Breast epithelium (tissue), 3 donors: ENCODE data around the gene COX10.

ENCODE experiments used
- POLR2A ChIP-seq: fragments of 450-650 bp; IDR thresholded peaks from one replicate; pipeline ENCODE4 v1.6.1; 2016; ENCODE audit warnings: antibody characterized with exemption, mild to moderate bottlenecking, moderate library complexity
- POLR2AphosphoS5 ChIP-seq, 3 donors: sonication (generic); formaldehyde crosslinking; IDR thresholded peaks; one replicate each; pipeline ENCODE4 v1.6.1; 2017; ENCODE audit warnings: antibody characterized with exemption in 3 of 3
- TF ChIP-seq, protein P1 (sequence below), 3 donors: fragments of 450-650 bp; IDR thresholded peaks; one replicate each; pipeline ENCODE4 v1.5.1; 2016 to 2017; ENCODE audit warnings: antibody characterized with exemption in 3 of 3, mild to moderate bottlenecking in 3 of 3, moderate library complexity in 3 of 3

DNA sequence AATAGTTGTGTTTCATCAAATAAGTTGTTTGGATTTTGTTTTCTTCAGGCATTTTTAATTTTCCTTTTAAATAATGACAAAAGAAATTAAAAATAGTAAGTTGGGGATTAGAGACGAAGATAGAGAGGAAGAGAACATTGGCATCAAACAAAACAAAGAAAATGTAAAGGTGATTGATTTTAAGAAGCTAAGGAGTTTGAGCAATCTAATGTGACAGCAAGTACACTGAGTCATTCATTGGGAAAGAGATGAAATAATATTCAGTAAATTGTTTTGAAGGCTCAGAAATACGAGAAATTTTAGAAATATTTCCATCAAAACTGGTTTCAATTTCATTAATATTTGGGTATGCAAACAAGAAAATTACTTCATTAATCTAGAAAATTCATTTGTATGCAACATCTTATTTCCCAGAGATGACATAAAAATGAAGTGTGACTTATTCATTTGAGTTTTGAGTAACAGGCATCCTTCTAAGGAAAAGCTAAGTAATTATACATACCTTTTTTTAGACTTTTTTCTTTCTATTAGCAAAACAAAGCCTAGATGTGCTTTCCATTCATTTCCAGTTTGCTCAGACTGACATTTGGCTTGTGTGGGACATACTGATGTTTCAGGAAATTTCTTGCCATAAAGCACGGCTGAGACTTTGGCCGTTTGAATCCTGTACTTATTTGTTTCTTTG lies 66.7 kb downstream of the COX10 start:
- TF ChIP-seq, protein P1, sequence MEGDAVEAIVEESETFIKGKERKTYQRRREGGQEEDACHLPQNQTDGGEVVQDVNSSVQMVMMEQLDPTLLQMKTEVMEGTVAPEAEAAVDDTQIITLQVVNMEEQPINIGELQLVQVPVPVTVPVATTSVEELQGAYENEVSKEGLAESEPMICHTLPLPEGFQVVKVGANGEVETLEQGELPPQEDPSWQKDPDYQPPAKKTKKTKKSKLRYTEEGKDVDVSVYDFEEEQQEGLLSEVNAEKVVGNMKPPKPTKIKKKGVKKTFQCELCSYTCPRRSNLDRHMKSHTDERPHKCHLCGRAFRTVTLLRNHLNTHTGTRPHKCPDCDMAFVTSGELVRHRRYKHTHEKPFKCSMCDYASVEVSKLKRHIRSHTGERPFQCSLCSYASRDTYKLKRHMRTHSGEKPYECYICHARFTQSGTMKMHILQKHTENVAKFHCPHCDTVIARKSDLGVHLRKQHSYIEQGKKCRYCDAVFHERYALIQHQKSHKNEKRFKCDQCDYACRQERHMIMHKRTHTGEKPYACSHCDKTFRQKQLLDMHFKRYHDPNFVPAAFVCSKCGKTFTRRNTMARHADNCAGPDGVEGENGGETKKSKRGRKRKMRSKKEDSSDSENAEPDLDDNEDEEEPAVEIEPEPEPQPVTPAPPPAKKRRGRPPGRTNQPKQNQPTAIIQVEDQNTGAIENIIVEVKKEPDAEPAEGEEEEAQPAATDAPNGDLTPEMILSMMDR (IDR thresholded peaks at IDR 0.05), result no peak
- TF ChIP-seq POLR2AphosphoS5 (IDR thresholded peaks at IDR 0.05), result no peak
- TF ChIP-seq POLR2A, result no peak
